ENCODE data around the gene CUL9. TPM values are rescaled to one million over a fixed set of nuclear protein-coding genes. Genes with fewer than 3 reads are reported as not detected.
A peak's percentile ranks its signal among the peaks of the same experiment; 100 is the strongest.

The CUL9 gene
- total RNA-seq, 3 donors from 2014 or later (not counting 1 experiment from before 2014, with no cell fraction given), result 73.1 to 85.7 (median 73.9) TPM

GRCh38 chr6:43228951-43229802 lies 47.2 kb downstream of the CUL9 start, which contains the start of gene DNPH1:
DNPH1 (minus strand) TSS chr6:43229481; CDS start chr6:43229456, 25 bp downstream.
- Mint-ChIP-seq H3K9me3 (no peaks in the 10 kb centered on the region), H3K4me3 (peak within 1 kb of the TSS; percentile 85), H3K4me1 (peaks cover 10% of the 10 kb centered on the region in 2 donors), H3K27me3 (ENCODE audit: low read depth in 2 of 2) (peaks cover 9 to 11% of the 10 kb centered on the region in 2 donors), H3K27ac (peak within 1 kb of the TSS; percentile 48 to 75), H3K36me3 (no peaks in the 10 kb centered on the region)
- H3K9me3 ChIP-seq (ENCODE audit: control insufficient read depth, insufficient read depth, low read length), result no peaks in the 10 kb centered on the region
- TF ChIP-seq CTCF (IDR thresholded peaks at IDR 0.05), result peak; percentile 94
- H3K27ac ChIP-seq (ENCODE audit: low read length), result no peak within 1 kb of the TSS
- H3K4me3 ChIP-seq (ENCODE audit: low read length), result peak within 1 kb of the TSS; percentile 23
- H3K4me1 ChIP-seq (ENCODE audit: control insufficient read depth, insufficient read depth, low read length), result peaks cover 34% of the 10 kb centered on the region
- no peaks in the 10 kb centered on the region for H3K36me3 ChIP-seq (ENCODE audit: control insufficient read depth, insufficient read depth, low read length)
- peaks cover 3% of the 10 kb centered on the region for H3K27me3 ChIP-seq (ENCODE audit: control insufficient read depth, insufficient read depth, low read length)
- WGBS (ENCODE audit: insufficient coverage), result 2% methylated on average over 82 of the region's 82 CpGs
- DNase-seq (peak; percentile 81 to 90), ATAC-seq (peak; percentile 76 to 87 (median 81))
- intact Hi-C loops (cut with micrococcal nuclease), result no loop called here

GRCh38 chr6:43229803-43230620 lies 48.0 kb downstream of the CUL9 start:
- Mint-ChIP-seq H3K27me3 (ENCODE audit: low read depth in 2 of 2) (peaks cover 9 to 11% of the 10 kb centered on the region in 2 donors), H3K36me3 (no peaks in the 10 kb centered on the region), H3K4me3 (peak overlapping the region; percentile 85), H3K27ac (peak overlapping the region; percentile 34 to 75), H3K9me3 (no peaks in the 10 kb centered on the region), H3K4me1 (peaks cover 4 to 5% of the 10 kb centered on the region in 2 donors)
- no peaks in the 10 kb centered on the region for H3K36me3 ChIP-seq (ENCODE audit: control insufficient read depth, insufficient read depth, low read length)
- peak in 1 of 2 donors; percentile 12 for DNase-seq
- peaks cover 3% of the 10 kb centered on the region for H3K27me3 ChIP-seq (ENCODE audit: control insufficient read depth, insufficient read depth, low read length)
- H3K4me3 ChIP-seq (ENCODE audit: low read length), result no peak overlapping the region
- WGBS (ENCODE audit: insufficient coverage), result 81% methylated on average over 16 of the region's 17 CpGs
- H3K9me3 ChIP-seq (ENCODE audit: control insufficient read depth, insufficient read depth, low read length), result no peaks in the 10 kb centered on the region
- TF ChIP-seq CTCF (IDR thresholded peaks at IDR 0.05), result no peak
- ATAC-seq, result no peak
- intact Hi-C loops (cut with micrococcal nuclease), result loop anchor here (10.0 kb wide), 1 partner anchor 275 kb away; no protein-coding TSS in a partner anchor
- peaks cover 25% of the 10 kb centered on the region for H3K4me1 ChIP-seq (ENCODE audit: control insufficient read depth, insufficient read depth, low read length)
- no peak overlapping the region for H3K27ac ChIP-seq (ENCODE audit: low read length)

DNA sequence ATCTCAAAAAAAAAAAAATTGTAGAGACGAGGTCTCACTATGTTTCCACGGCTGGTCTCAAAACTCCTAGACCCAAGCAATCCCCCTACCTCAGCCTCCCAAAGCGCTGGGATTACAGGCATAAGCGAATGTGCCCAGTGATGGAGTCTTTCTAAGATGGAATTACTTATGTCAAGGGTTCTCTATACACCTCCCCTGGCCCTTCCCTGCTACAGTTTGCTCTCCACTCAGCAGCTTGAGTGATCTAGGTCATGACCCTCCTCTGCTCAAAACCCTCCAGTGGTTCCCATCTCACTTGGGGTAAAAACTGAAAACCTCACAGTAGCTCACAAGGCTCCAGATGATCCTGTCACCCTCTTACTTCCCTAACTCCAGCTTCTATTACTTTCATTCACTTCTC lies 49.1 kb downstream of the CUL9 start:
- DNase-seq (peak in 1 of 2 donors; percentile 6), ATAC-seq (no peak)
- 88% methylated on average over 4 of the region's 4 CpGs for WGBS (ENCODE audit: insufficient coverage)
- no peak overlapping the region for H3K4me3 ChIP-seq (ENCODE audit: low read length)
- H3K36me3 Mint-ChIP-seq, result no peaks in the 10 kb centered on the region
- no peaks in the 10 kb centered on the region for H3K9me3 ChIP-seq (ENCODE audit: control insufficient read depth, insufficient read depth, low read length)
- no peaks in the 10 kb centered on the region for H3K36me3 ChIP-seq (ENCODE audit: control insufficient read depth, insufficient read depth, low read length)
- peaks cover 3% of the 10 kb centered on the region for H3K27me3 ChIP-seq (ENCODE audit: control insufficient read depth, insufficient read depth, low read length)
- TF ChIP-seq CTCF (IDR thresholded peaks at IDR 0.05), result no peak
- no peak overlapping the region for H3K27ac ChIP-seq (ENCODE audit: low read length)
- no peak overlapping the region for H3K4me3 Mint-ChIP-seq
- intact Hi-C loops (cut with micrococcal nuclease), result loop anchor here (10.0 kb wide), 1 partner anchor 274 kb away; no protein-coding TSS in a partner anchor
- no peak overlapping the region for H3K27ac Mint-ChIP-seq
- H3K9me3 Mint-ChIP-seq, result no peaks in the 10 kb centered on the region
- H3K4me1 Mint-ChIP-seq, result peaks cover 4 to 5% of the 10 kb centered on the region in 2 donors
- H3K27me3 Mint-ChIP-seq (ENCODE audit: low read depth in 2 of 2), result peaks cover 10 to 14% of the 10 kb centered on the region in 2 donors
- peaks cover 17% of the 10 kb centered on the region for H3K4me1 ChIP-seq (ENCODE audit: control insufficient read depth, insufficient read depth, low read length)
